DMS79 (cell line): Measurements from ENCODE around the gene HDAC1.
"Not testable (repeated sequence)": the region's sequence is repeated elsewhere in the genome, so short reads cannot be mapped to it uniquely, and the experiment has no call there.

ENCODE experiments used
- DNase-seq: peaks from one replicate; lab custom pipeline; 2025; lab: John Stamatoyannopoulos, UW

The HDAC1 gene

DNA sequence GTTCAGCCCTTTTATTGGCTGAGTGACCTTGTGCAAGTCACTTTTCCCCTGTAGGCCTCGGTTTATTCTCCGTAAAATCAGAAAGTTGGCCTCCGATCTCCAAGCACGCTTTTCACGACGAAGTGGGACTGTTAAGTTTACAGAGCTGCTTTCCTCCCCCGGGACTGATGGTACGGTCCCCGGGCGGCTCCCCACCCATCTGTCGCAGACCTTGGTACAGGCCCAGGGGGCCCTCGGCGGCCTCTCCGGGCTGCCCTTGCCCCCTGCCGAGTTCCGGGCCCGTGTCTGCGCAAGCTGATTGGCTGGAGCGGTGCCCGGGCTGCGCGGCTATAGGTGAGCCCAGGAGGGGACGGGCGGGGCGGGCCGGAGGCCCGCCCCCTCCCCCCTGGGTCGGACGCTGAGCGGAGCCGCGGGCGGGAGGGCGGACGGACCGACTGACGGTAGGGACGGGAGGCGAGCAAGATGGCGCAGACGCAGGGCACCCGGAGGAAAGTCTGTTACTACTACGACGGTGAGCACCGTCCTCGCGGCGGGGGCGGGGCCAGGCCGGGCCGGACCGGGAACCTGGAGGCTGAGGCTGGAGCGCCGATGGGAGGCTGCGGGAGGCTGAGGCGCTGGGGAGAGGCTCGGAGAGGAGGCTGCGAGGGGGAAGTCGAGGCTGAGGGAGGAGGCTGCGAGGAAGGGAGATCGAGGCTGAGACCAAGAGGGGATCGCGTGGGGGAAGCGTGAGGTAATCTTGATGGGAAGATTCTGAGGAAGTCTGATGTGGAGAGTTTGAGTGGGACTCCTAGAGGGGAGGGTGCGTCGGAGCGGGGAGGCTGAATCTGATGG, at the start of gene HDAC1:
TSS of gene HDAC1 (plus strand) at position 376 of the 831 bp plus-strand sequence. CDS start at position 463, 87 bp downstream.
- DNase-seq = peak; percentile 90

- DNase-seq = no peak
These were observed 49.5 kb upstream of the HDAC1 start for GRCh38 chr1:32242341-32242851.

- no peak for DNase-seq
These were observed 45.0 kb upstream of the HDAC1 start, which contains the start of gene FAM167B for GRCh38 chr1:32246888-32247273. Gene FAM167B, plus strand, starts transcription at chr1:32247222. Its CDS starts 200 bp downstream, at chr1:32247422.

DNA sequence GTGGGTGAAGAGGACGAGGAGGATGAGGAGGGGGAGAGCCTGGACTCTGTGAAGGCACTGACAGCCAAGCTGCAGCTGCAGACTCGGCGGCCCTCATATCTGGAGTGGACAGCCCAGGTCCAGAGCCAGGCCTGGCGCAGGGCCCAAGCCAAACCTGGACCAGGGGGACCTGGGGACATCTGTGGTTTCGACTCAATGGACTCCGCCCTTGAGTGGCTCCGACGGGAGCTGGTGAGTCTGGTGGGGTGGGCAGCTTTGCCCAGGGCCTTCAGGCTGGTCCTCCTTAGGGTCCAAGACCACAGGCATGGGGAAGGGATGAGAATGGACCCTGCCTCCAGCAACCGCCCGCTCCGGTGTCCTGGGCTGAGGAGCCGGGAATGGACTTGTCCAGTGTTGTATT, 44.4 kb upstream of the HDAC1 start:
- no peak for DNase-seq

DNA sequence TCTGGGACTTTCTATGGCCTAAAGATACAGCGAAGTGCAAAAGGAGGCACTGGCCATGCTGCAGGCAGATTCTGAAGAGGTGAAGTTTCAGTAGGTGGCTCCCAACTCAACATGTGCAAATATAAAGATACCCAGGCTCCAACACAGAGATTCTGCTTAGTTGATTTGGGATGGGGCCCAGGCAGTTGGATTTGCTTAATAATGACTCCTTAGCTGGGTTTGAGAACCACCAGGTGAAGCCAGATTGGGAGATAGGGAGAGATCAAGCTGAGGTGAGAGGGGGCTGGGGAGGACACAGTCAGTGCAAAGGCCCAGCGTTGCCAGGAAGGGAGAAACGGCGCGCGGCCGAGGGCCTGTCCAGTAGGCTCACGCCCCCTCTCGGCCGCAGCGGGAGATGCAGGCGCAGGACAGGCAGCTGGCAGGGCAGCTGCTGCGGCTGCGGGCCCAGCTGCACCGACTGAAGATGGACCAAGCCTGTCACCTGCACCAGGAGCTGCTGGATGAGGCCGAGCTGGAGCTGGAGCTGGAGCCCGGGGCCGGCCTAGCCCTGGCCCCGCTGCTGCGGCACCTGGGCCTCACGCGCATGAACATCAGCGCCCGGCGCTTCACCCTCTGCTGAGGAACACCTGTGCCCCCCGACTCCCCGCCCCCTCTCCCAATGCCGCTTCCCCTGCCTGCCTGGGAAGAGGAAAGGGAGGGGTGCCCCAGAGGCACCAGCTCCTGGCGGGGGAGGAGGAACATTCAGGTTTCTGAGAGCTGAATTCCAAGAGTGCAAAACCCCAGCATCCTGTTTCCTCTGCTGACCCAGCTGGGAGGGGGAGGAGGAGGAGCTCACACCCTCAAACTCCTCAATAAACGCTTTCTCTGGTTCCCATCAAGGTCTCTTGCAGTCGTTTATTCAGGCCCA, 43.6 kb upstream of the HDAC1 start:
- DNase-seq = no peak

GRCh38 chr1:32249831-32250525, 41.9 kb upstream of the HDAC1 start:
- no peak for DNase-seq

- no peak for DNase-seq
These were observed 40.8 kb upstream of the HDAC1 start, which contains the start of gene LCK for GRCh38 chr1:32250893-32251716. Gene LCK, plus strand, starts transcription at chr1:32251265. Its CDS starts 23,065 bp downstream, at chr1:32274330.

DNA sequence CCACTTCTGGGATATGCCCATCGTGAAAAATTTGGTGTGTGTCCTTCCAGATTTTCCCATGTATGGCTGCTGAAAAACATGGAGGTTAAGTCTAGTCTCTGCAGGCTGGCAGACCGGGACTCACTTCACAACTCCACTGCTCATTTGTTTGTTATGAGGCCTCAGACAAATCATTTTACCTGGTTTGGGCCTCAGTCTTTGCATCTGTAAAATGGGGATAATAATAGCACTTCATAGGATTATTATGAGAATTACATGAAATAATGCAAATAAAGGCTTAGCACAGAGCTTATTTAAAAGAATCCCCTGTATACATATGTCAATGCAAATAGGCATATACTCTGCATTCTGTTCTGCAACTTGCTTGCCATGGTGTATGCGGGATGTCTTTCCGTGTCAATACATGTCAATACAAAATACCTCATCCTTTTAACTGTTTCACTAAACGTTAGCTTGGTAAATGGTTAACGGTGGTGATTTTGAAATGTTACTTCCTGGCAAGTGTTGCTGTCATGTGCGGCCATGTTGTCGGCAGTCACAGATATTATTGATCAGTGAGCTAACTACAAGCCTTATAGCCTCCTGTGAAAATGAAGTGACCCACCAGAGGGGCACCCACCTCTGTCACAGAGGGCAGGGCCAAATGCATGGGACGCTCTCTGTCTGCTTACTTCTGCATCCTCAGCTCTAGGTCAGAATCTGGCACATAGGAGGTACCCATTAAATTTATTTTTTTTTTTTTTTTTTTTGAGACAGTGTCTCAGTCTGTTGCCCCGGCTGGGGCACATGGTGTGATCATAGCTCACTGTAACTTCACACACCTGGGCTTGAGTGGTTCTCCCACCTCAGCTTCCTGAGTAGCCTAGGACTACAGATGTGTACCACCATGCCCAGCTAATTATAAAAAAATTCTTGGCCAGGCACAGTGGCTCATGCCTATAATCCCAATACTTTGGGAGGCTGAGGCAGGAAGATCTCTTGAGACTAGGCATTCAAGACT, 36.5 kb upstream of the HDAC1 start:
- no peak for DNase-seq

GRCh38 chr1:32256473-32257226, 35.2 kb upstream of the HDAC1 start:
- no peak for DNase-seq

GRCh38 chr1:32257227-32257508, 34.7 kb upstream of the HDAC1 start:
- no peak for DNase-seq

DNA sequence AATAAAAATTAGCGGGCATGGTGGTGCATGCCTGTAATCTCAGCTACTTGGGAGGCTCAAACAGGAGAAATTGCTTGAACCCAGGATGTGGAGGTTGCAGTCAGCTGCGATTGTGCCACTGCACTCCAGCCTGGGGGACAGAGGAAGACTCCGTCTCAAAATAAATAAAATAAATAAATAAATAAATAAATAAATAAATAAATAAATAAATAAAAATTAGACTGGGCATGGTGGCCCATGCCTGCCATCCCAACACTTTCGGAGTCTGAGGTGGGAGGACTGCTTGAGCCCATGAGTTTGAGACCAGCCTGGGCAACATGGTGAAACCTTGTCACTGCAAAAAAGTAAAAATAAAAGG, 28.7 kb upstream of the HDAC1 start:
- not testable (repeated sequence) for DNase-seq

- no peak for DNase-seq
These were observed 28.1 kb upstream of the HDAC1 start for GRCh38 chr1:32263744-32264143.

DNA sequence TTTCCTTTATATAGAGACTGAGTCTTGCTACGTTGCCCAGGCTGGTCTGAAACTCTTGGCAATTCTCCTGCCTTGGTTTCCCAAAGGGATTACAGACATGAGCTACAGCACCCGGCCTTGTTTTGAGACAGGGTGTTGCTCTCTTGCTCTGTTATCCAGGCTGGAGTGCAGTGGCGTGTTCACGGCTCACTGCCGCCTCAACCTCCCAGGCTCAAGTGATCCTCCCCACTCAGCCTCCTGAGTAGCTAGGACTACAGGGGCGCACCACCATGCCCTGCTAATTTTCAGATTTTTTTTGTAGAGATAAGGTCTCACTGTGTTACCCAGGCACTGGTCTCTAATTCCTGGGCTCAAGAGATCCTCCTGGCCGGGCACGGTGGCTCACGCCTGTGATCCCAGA, 26.0 kb upstream of the HDAC1 start:
- no peak for DNase-seq

DNA sequence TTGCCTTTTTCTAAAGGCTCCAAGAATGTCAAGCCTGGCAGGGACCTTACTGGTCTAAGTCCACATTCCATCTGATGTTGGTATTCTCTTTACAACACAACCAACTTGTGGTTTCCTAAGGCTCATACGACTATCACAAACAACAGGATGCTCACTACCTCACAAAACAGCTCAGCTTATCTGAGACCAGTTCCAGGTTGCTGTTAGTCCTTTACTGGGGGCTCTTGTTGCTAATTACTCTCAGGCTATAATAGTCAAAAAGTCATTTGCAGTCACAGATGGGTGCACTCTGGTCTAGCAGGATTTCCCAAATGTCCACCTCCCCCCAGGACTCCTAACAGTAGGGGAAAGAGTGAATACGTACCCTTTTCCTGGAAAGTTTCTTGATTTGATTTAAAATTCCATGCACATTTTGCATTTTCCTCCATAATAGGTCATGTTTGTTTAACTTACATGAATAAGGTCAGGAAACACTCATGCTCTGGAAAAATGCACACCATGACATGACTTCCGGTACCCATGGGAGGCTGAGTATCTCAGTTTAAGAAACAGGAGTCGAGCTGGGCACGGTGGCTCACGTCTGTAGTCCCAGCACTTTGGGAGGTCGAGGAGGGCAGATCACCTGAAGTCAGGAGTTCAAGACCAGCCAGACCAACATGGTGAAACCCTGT, 24.8 kb upstream of the HDAC1 start:
- DNase-seq = no peak

- DNase-seq = no peak
These were observed 22.1 kb upstream of the HDAC1 start for GRCh38 chr1:32269744-32270143.

DNA sequence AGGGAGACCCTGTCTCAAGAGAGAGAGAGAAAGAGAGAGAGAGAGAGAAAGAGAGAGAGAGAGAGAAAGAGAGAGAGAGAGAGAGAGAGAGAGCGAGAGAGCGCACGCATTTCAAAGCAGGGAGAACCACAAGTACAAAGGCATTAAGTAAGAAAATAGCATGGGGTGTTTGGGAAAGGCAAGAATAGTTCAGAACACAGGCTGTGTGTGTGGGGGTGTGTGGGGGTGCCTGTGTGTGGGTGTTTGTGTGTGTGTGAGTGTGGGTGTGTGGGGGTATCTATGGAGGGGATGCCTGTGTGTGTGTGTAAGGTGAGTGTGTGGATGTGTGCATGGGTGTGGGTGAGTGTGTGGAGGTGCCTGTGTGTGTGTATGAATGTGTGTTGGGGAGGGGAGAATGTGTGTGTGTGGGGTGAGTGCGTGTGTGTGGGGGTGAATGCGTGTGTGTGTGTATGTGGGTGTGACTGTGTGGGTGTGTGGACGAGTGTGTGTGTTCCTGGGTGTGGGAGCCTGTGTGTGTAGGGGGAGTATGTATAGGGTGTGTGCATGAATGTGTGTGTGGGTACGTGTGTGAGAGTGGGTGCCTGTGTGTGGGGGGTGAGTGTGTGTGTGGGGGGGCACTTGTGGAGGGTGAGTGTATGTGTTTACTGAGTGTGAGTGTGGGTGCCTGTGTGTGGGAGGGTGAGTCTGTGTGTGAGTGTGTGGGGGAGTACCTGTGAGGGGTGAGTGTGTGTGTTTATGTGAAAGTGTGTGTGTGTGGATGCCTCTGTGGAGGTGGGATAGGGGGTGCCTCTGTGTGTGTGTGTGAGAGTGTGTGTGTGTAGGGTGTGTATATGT, 19.1 kb upstream of the HDAC1 start:
- DNase-seq = no peak

- peak; percentile 82 for DNase-seq
These were observed 18.3 kb upstream of the HDAC1 start for GRCh38 chr1:32273391-32274208.
